LNCAP (cell line): Measurements from ENCODE around the gene POLN.

Source experiments
- TF ChIP-seq, protein P1 (sequence below): fragments of 450-650 bp; IDR thresholded peaks from 2 replicates; pipeline ENCODE4 v1.5.1; 2017; ENCODE audit warnings: mild to moderate bottlenecking

Gene POLN

DNA sequence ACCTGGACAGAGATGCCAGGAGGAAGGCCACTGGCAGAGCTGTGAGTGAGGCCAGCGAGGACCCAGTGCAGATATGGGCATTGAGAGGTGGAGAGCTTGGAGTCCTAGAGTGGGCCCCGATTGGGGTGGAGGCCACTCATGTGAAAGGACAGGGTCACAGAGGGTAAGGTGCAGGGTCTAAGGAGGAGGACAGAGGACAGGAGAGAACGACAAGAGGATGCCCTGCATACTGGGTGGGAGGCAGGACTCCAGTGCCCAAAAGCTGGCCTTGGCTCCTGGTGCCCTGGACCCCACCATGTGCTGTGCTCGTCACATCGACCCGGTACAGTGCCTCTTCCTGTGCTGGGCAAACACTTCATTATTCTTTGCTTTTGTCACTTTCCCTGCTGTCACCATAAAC lies 116.1 kb downstream of the POLN start:
- TF ChIP-seq, protein P1, sequence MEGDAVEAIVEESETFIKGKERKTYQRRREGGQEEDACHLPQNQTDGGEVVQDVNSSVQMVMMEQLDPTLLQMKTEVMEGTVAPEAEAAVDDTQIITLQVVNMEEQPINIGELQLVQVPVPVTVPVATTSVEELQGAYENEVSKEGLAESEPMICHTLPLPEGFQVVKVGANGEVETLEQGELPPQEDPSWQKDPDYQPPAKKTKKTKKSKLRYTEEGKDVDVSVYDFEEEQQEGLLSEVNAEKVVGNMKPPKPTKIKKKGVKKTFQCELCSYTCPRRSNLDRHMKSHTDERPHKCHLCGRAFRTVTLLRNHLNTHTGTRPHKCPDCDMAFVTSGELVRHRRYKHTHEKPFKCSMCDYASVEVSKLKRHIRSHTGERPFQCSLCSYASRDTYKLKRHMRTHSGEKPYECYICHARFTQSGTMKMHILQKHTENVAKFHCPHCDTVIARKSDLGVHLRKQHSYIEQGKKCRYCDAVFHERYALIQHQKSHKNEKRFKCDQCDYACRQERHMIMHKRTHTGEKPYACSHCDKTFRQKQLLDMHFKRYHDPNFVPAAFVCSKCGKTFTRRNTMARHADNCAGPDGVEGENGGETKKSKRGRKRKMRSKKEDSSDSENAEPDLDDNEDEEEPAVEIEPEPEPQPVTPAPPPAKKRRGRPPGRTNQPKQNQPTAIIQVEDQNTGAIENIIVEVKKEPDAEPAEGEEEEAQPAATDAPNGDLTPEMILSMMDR: no peak

DNA sequence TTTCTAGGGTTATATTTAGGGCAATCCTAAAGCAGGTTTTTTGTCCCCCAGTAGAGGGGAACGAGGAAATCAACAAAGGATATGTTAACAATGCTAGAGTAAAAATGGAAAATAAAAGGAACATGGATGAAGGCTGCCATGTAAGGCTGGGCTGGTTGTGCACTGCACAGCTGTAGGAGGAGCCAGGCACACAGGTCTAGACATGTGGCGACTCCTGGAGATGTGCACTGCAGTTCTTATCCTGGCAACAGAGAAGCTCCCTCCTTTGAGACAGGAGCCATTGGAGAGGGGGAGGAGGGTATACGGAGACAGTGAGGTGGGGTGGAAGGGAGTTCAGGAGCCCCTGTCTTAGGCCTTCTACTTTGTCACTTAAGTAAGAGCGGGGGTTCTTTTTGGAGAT lies 116.9 kb downstream of the POLN start:
- TF ChIP-seq, protein P1: no peak

DNA sequence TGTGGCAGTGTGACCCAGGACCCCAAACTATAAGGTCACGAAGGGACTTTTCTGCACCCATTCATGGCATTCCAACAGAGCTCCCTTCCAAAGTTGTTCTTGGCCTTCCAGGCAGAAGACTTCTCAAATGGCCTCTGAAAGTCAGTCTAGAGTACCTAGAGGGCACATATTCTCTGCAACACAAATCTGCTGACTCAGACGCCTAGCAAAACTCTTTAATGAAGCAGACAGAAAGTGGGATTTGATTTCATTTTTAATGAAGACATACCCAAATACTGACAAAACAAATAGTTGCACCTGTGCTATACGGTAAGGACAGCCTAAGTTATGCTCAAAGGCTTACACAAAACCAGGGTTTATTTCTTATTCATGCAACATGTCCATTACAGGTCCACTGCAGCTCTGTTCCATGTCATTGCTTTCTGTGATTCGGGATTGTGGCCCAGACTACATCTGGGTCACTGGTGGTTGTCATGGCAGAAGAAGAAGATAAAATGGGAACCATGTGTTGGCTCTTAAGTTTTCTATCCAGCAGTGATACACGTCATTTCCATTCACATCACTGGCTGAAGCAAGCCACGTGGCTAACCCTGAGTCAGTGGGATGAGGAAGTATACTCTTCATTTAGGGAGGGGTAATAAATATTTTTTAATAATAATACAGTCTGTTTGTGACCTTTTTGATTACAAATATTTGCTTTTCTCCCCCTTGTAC lies 125.1 kb downstream of the POLN start:
- TF ChIP-seq, protein P1: no peak

DNA sequence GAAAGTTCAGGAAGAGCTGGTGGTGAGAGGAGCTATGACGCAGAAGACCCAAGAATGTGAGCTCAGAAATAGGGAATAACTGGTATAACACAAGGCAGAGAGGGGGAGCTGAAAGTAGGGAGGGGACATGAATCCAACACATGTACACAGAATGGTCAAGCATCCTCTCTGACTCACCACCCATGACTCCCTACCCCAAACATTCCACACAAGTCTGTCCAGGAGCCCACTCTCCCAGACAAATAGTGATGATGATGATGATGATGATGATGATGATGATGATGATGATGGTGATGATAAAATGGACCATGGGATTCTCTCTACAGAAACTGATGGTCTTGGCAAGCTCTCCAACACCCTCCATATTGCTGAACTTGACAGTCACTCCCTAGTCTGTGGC lies 136.4 kb downstream of the POLN start:
- TF ChIP-seq, protein P1: no peak

DNA sequence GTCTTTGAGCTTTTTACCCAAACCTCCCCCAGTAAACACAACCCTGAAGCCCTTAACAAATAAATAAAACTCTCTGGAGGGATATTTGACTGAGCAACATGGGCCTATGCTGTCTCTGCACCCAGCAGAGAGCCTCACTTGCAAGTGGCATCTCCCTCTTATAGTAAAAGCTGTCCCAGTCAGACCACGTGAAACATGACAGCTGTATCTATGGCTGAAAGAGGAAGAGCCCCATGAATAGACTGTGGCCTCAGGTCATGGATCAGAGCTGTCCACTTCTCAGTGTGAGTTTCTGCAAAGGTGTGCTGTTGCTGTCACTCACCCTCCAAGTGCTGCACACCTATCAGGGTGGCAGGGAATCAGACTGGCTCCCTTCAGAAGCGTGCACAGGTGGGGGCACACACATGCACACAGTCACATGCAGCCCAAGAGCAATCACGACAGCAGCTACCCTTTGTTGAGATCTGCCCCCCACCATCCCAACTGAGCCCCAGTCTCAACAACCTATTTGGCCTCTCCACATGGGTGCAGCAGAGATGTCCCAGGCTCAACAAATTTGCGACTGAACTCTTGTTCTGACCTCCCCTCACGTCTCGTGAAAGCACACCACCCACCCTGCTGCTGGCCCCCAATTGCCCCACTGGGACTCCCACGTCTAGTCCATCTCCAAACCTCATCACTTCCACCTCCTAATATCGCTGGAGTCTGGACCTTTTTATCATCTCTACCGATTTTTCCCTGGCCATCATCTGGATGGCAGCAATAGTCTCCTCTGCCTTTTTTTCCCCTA lies 137.2 kb downstream of the POLN start:
- TF ChIP-seq, protein P1: no peak

DNA sequence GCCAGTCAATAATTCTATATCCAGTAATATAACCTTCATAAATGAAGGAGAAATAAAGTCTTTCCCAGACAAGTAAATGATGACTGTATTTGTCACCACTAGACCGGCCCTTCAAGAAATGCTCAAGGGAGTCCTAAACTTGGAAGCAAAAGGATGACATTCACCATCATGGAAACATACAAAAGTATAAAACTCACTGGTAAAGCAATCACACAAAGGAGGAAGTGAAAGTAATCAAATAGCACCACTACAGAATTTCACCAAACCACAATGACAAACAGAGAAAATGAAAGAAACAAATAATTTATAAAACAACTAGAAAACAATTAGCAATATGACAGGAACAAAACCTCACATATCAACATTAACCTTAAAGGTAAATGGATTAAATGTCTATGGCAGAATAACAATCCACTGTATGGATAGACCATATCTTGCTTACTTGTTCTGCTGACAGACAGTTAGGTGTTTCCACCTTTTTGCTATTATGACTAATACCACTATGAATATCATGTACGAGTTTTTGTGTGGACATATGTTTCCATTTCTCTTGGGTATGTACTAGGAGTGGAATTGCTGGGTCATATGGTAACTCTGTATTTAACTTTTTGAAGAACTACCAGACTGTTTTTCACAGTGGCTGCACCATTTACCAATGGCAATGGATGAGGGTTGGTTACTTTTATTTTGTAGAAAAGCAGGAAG lies 137.9 kb downstream of the POLN start:
- TF ChIP-seq, protein P1: no peak

DNA sequence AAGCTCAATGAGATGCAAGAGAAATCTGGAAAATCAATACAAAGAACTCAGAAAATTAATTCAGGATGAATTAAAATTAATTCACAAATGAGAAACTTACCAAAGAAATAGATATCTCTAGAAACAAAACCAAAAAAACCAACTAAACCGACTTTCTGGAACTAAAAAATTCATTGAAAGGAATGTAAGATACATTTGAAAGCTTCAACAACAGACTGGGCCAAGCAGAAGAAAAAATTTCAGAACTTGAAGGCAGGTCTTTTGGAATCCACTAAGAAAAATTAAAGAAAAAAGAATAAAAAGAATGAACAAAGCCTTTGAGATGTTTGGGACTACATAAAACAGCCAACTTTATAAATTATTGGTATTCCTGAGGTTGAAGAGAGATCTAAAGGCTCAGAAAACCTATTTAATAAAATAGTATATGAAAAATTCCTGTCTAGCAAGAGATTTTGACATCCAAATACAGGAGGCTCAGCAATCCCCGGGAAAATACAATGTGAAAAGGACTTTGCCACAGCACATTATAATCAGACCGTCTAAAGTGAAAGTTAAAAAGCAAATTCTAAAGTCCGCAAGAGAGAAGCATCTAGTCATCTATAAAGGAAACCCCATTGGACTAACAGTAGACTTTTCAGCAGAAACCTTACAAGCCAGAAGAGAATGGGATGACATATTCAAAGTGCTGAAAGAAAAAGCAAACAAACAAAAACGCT lies 138.6 kb downstream of the POLN start:
- TF ChIP-seq, protein P1: no peak
